ENCODE data around the gene FLOT1.
"Not testable (repeated sequence)": the region's sequence is repeated elsewhere in the genome, so short reads cannot be mapped to it uniquely, and the experiment has no call there.

The FLOT1 gene

DNA sequence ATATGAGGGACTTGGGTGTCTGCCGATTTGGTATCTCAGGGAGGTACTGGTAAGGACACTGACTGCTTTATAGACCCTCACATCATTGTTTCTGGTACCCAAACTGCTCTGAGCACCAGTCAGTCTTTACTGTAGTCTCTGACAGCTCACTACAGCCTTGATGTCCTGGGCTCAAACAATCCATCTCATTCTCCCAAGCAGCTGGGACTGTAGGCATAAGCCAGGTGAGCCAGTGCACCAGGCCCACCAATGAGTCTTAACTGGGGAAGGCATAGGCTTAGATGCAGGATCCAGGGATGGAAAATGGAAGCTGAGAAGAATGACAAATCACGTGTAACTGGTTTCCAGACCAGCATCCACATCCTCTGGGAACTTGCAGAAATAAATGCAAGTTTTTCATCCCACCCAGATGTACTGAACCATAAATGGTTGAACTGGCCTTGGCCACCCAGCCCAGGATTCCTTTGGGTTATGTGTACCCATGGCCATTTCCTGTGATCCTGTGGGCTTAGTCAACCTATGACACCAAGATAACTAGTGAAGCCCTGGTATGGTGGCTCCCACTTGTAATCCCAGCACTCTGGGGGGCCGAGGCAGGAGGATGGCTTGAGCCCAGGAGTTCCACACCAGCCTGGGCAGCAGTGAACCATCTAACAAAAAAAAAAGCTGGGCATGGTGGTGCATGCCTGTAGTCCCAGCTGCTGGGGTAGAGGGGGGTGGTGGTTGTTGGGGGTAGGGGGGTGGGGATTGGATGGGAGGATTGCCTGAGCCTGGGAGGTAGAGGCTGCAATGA, 16.6 kb downstream of the FLOT1 start:
- Histone ChIP-seq H3K36me3 (ENCODE audit: control insufficient read depth, low read length) (peaks cover 79% of the 10 kb centered on the region), H3K9me3 (ENCODE audit: control insufficient read depth, insufficient read depth, low read length) (no peaks in the 10 kb centered on the region), H4K20me1 (ENCODE audit: control insufficient read depth, insufficient read depth, low read depth, low read length) (peaks cover 18% of the 10 kb centered on the region), H3K79me2 (ENCODE audit: control insufficient read depth, low read length) (peaks cover 43% of the 10 kb centered on the region), H3K4me3 (ENCODE audit: low read length) (no peak overlapping the region), H3K27me3 (ENCODE audit: control insufficient read depth, low read length) (no peaks in the 10 kb centered on the region), H3K27ac (ENCODE audit: low read depth, low read length) (peak overlapping the region; percentile 11; the same call in 1 of the 2 replicates), H3K9me2 (replicated peaks; ENCODE audit: control insufficient read depth, low read length) (no peaks in the 10 kb centered on the region), H3K4me1 (ENCODE audit: control insufficient read depth, low read length) (peaks cover 41% of the 10 kb centered on the region), H3K4me2 (ENCODE audit: low read length) (no peak overlapping the region), H3F3A (ENCODE audit: control insufficient read depth, insufficient read depth) (peaks cover 70% of the 10 kb centered on the region)
- TF ChIP-seq, protein P1, sequence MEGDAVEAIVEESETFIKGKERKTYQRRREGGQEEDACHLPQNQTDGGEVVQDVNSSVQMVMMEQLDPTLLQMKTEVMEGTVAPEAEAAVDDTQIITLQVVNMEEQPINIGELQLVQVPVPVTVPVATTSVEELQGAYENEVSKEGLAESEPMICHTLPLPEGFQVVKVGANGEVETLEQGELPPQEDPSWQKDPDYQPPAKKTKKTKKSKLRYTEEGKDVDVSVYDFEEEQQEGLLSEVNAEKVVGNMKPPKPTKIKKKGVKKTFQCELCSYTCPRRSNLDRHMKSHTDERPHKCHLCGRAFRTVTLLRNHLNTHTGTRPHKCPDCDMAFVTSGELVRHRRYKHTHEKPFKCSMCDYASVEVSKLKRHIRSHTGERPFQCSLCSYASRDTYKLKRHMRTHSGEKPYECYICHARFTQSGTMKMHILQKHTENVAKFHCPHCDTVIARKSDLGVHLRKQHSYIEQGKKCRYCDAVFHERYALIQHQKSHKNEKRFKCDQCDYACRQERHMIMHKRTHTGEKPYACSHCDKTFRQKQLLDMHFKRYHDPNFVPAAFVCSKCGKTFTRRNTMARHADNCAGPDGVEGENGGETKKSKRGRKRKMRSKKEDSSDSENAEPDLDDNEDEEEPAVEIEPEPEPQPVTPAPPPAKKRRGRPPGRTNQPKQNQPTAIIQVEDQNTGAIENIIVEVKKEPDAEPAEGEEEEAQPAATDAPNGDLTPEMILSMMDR (IDR thresholded peaks at IDR 0.05; ENCODE audit: low read depth, low read length, poor library complexity, severe bottlenecking): no peak
- no peak for TF ChIP-seq EZH2phosphoT487 (IDR thresholded peaks at IDR 0.05; ENCODE audit: borderline replicate concordance, low read length)

DNA sequence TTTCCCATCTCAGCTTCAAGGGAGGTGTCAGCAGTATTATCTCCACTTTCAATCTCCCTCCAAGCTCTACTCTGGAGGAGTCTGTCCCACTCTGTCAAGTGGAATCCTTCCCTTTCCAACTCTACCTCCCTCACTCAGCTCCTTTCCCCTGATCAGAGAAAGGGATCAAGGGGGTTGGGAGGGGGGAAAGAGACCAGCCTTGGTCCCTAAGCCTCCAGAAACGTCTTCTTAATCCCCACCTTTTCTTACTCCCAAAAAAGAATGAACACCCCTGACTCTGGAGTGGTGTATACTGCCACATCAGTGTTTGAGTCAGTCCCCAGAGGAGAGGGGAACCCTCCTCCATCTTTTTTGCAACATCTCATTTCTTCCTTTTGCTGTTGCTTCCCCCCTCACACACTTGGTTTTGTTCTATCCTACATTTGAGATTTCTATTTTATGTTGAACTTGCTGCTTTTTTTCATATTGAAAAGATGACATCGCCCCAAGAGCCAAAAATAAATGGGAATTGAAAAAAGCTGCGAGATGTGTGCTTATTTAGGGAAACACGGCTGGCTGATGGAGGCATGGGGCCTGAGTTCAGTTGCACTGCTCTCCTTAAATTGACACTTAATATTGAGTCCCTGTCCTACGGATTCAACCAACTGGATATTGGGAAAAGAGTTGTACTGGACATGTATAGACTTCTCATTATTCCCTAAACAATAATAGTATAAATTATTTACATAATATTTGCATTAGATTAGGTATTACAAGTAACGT, 17.4 kb downstream of the FLOT1 start:
- Histone ChIP-seq H3K4me1 (ENCODE audit: control insufficient read depth, low read length) (peaks cover 33% of the 10 kb centered on the region), H3K27ac (ENCODE audit: low read depth, low read length) (peak overlapping the region; percentile 11; the same call in 1 of the 2 replicates), H3K79me2 (ENCODE audit: control insufficient read depth, low read length) (peaks cover 51% of the 10 kb centered on the region), H3K36me3 (ENCODE audit: control insufficient read depth, low read length) (peaks cover 81% of the 10 kb centered on the region), H3K4me2 (ENCODE audit: low read length) (peak overlapping the region; percentile 7; the same call in 1 of the 2 replicates), H3K27me3 (ENCODE audit: control insufficient read depth, low read length) (no peaks in the 10 kb centered on the region), H4K20me1 (ENCODE audit: control insufficient read depth, insufficient read depth, low read depth, low read length) (peaks cover 18% of the 10 kb centered on the region), H3K4me3 (ENCODE audit: low read length) (no peak overlapping the region), H3K9me3 (ENCODE audit: control insufficient read depth, insufficient read depth, low read length) (no peaks in the 10 kb centered on the region), H3F3A (ENCODE audit: control insufficient read depth, insufficient read depth) (peaks cover 76% of the 10 kb centered on the region), H3K9me2 (replicated peaks; ENCODE audit: control insufficient read depth, low read length) (no peaks in the 10 kb centered on the region)
- no peak for TF ChIP-seq EZH2phosphoT487 (IDR thresholded peaks at IDR 0.05; ENCODE audit: borderline replicate concordance, low read length)
- TF ChIP-seq, protein P1 (IDR thresholded peaks at IDR 0.05; ENCODE audit: low read depth, low read length, poor library complexity, severe bottlenecking): no peak

- H3K9me3 ChIP-seq (ENCODE audit: control insufficient read depth, insufficient read depth, low read length); H3K9me2 ChIP-seq (replicated peaks; ENCODE audit: control insufficient read depth, low read length); H3K27ac ChIP-seq (ENCODE audit: low read depth, low read length); H3K4me3 ChIP-seq (ENCODE audit: low read length); H3K27me3 ChIP-seq (ENCODE audit: control insufficient read depth, low read length): not testable (repeated sequence)
- peaks cover 18% of the 10 kb centered on the region for H4K20me1 ChIP-seq (ENCODE audit: control insufficient read depth, insufficient read depth, low read depth, low read length)
- peaks cover 77% of the 10 kb centered on the region for H3K36me3 ChIP-seq (ENCODE audit: control insufficient read depth, low read length)
- peak overlapping the region; percentile 94 for H3K4me2 ChIP-seq (ENCODE audit: low read length)
- H3F3A ChIP-seq (ENCODE audit: control insufficient read depth, insufficient read depth): peaks cover 81% of the 10 kb centered on the region
- peaks cover 38% of the 10 kb centered on the region for H3K4me1 ChIP-seq (ENCODE audit: control insufficient read depth, low read length)
- H3K79me2 ChIP-seq (ENCODE audit: control insufficient read depth, low read length): peaks cover 59% of the 10 kb centered on the region
Measured at GRCh38 chr6:30723843-30724741, 18.4 kb downstream of the FLOT1 start.

DNA sequence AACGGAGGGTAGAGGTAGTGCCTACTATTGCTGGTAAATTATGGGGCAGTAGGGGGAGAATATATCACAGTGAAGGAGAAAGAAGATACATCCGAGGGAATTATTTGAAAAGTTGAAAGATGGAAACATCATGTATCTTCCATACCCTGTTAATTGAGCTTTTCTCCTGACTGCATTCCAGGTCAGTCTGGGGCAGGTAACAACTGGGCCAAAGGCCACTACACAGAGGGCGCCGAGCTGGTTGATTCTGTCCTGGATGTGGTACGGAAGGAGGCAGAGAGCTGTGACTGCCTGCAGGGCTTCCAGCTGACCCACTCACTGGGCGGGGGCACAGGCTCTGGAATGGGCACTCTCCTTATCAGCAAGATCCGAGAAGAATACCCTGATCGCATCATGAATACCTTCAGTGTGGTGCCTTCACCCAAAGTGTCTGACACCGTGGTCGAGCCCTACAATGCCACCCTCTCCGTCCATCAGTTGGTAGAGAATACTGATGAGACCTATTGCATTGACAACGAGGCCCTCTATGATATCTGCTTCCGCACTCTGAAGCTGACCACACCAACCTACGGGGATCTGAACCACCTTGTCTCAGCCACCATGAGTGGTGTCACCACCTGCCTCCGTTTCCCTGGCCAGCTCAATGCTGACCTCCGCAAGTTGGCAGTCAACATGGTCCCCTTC, 19.2 kb downstream of the FLOT1 start:
- peaks cover 18% of the 10 kb centered on the region for H4K20me1 ChIP-seq (ENCODE audit: control insufficient read depth, insufficient read depth, low read depth, low read length)
- peak overlapping the region; percentile 100 for H3K27ac ChIP-seq (ENCODE audit: low read depth, low read length)
- H3K4me2 ChIP-seq (ENCODE audit: low read length): peak overlapping the region; percentile 94
- H3K79me2 ChIP-seq (ENCODE audit: control insufficient read depth, low read length): peaks cover 67% of the 10 kb centered on the region
- H3K4me3 ChIP-seq (ENCODE audit: low read length): peak overlapping the region; percentile 88
- peaks cover 46% of the 10 kb centered on the region for H3K4me1 ChIP-seq (ENCODE audit: control insufficient read depth, low read length)
- H3K9me2 ChIP-seq (replicated peaks; ENCODE audit: control insufficient read depth, low read length); H3K27me3 ChIP-seq (ENCODE audit: control insufficient read depth, low read length); H3K9me3 ChIP-seq (ENCODE audit: control insufficient read depth, insufficient read depth, low read length): not testable (repeated sequence)
- peaks cover 83% of the 10 kb centered on the region for H3K36me3 ChIP-seq (ENCODE audit: control insufficient read depth, low read length)
- H3F3A ChIP-seq (ENCODE audit: control insufficient read depth, insufficient read depth): peaks cover 87% of the 10 kb centered on the region
